DMS114 treated with DMSO at 0.1 percent for 48 hours (cell line): Measurements from ENCODE around the gene GTF3C1.

Source experiments
- DNase-seq: peaks from one replicate; lab custom pipeline; 2025; ENCODE audit not compliant: unreplicated experiment; lab: John Stamatoyannopoulos, UW

Gene GTF3C1

GRCh38 chr16:27430512-27430911, 119.2 kb downstream of the GTF3C1 start:
- DNase-seq = no peak

DNA sequence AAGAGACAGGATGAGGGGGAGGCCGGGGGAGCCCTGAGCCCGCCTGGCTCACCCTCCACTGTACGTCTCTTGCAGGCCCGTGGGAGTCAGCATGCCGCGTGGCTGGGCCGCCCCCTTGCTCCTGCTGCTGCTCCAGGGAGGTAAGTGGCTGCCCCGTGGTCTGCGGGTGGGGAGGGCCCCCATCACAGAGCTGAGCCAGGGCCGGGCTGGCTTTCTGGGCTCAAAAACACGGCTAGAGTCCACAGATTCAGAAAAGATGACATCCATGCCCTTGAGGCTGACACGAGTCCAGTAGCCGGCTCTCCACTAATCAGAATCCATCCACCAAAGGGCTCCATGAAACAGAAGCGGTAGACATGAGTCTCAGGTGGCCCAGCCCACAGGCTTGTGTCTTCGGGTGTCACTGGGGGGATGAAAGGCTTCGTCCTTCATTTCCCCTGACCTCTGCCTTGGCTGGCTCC, 119.7 kb downstream of the GTF3C1 start:
- no peak for DNase-seq

DNA sequence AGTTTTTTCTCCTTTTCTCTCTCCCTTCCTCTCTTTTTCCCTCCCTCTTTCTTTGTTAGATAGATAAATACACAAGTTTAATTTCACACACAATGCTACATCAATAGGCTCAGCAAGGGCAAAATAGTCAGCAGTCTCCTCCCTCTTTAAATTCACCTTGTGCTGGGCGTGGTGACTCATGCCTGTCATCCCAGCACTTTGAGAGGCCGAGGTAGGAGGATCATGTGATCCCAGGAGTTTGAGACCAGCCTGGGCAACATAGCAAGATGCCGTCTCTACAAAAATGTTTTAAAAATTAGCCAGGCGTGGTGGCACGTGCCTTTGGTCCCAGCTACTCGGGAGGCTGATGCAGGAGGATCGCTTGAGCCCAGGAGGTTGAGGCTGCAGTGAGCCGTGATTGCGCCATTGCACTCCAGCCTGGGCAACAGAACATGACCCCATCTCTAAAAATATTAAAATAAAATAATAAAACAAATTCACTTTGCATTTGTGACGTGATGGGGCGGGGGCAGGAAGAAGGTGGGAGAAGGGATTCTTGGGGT, 120.3 kb downstream of the GTF3C1 start:
- no peak for DNase-seq

DNA sequence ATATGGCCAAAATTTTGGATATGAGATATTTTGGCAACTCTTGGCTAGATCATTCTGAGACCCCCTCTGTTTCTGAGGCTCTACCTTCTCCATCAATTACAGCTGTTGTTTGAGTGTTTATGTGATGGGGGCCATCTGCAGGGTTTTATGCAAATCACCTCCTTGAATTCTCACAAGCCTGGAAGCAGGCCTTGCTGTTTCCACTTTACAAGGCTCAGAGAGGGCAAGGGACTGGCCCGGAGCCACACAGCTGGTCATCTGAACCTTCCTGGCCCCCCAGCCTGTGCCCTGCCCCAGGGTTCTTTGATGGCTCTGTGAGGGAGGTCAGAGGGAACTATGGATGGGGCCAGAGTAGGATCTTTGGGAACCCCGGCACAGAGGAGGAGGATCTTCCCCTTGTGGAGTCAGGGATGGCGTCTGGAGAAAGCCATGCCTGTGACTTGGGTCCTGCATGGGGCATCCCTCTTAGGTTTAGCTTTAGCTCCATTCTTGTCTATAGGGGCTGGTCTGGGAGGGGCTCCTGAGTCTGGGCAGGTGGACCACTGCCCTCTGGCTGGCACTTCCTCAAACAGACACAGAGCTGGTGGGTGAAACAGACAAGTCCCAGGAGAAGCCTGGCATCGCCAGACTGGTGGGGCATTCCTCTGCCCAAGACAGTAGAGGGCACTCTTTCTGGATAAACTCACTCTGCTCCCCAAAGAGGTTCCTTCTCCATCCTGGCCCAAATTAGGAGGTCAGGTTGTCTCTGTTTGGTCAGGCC, 121.5 kb downstream of the GTF3C1 start:
- no peak for DNase-seq

DNA sequence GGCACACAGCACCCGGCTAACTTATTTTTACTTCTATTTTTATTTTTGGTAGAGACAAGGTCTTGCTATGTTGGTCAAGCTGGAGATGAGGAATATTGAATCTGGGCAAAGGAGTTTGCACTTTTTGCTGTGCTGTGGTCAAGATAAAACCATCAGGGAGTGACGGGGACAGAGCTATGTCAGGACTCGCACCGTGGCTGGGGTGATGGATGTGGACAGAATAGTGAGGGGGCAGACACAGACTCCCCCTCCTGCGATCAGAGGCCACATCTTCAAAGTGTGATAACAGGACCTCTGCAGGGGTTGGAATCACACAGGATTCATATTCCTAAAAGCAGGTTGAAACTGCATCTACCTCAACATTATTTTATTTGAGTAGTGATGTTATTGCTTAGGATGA, 122.2 kb downstream of the GTF3C1 start:
- DNase-seq = no peak

- no peak for DNase-seq
Measured at GRCh38 chr16:27426423-27427408, 123.0 kb downstream of the GTF3C1 start.

GRCh38 chr16:27425961-27426360, 123.8 kb downstream of the GTF3C1 start:
- DNase-seq = no peak

DNA sequence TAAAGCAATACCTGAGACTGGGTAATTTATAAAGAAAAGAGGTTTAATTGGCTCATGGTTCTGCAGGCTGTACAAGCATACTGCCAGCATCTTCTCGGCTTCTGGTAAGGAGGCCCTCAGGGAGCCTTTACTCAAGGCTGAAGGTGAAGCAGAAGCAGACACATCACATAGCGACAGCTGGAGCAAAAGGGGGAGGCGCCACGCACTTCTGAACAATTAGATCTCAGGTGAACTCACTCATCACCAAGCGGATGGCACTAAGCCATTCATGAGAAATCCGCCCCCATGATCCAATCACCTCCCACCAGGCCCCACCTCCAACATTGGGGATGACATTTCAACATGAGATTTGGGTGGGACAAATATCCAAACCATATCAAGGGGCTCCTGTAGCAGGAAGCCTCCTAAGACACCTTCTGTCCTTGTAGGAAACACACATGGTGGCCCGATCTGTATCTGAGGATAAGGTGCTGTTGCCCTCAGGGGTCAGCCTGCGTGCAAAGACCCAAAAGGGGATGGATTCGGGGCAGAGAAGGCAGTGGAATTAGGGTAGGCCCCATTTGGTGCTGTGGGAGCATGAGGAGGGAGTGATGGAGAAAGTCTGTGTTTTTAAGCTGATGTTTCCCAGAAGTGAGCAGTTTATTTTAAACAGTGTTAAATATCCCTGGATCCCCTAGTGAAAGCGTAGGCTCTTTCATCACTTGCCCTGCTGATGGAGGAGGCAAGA, 124.8 kb downstream of the GTF3C1 start:
- DNase-seq = no peak

- DNase-seq = no peak
Measured at GRCh38 chr16:27421961-27422740, 127.6 kb downstream of the GTF3C1 start.

GRCh38 chr16:27417047-27417671, 132.6 kb downstream of the GTF3C1 start:
- DNase-seq = no peak

- DNase-seq = no peak
Measured at GRCh38 chr16:27414788-27415431, 134.8 kb downstream of the GTF3C1 start.

- no peak for DNase-seq
Measured at GRCh38 chr16:27413956-27414355, 135.8 kb downstream of the GTF3C1 start.

DNA sequence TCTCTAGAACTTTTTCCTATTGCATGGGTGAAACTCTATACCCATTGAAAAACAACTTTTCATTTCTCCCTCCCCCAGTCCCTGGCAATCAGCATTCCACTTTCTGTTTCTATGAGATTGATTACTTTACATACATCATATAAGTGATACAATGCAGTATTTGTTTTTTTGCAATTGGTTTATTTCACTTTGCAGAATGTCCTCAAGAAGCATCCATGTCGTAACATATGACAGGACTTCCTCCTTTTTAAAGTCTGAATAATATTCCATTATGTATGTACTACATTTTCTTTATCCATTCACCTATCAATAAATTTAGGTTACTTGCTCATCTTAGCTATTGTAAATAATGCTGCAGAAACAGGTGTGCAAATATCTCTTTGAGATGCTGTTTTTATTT, 139.0 kb downstream of the GTF3C1 start:
- no peak for DNase-seq
